GM23248 (cell line): ENCODE results near the gene SERINC3. TPM values are rescaled to one million over a fixed set of nuclear protein-coding genes. Genes with fewer than 3 reads are reported as not detected.
"Not testable (repeated sequence)": the region's sequence is repeated elsewhere in the genome, so short reads cannot be mapped to it uniquely, and the experiment has no call there.

Source experiments
- DNase-seq: peaks from one replicate; pipeline ENCODE4 v3.0.0-alpha.2; 2015
- H2AFZ ChIP-seq: fragments of 200-600 bp; sonication (generic); 2 replicates; pipeline ENCODE4 v1.6.1; 2016; ENCODE audit warnings: antibody characterized with exemption
- H3F3A ChIP-seq: fragments of 200-600 bp; sonication (generic); 2 replicates; pipeline ENCODE4 v1.6.1; 2016; ENCODE audit warnings: mild to moderate bottlenecking, antibody characterized with exemption, mixed run types; ENCODE audit not compliant: insufficient read depth
- H3K27ac ChIP-seq: fragments of 200-600 bp; sonication (generic); 2 replicates; pipeline ENCODE4 v1.5.1; 2016; ENCODE audit warnings: mild to moderate bottlenecking
- H3K27me3 ChIP-seq: fragments of 200-600 bp; sonication (generic); replicated peaks from 2 replicates; pipeline ENCODE4 v1.6.1; 2016; ENCODE audit warnings: mild to moderate bottlenecking; ENCODE audit not compliant: insufficient read depth
- H3K36me3 ChIP-seq: fragments of 200-600 bp; sonication (generic); 2 replicates; pipeline ENCODE4 v1.6.1; 2016; ENCODE audit warnings: low read depth, mild to moderate bottlenecking
- H3K4me1 ChIP-seq: fragments of 200-600 bp; sonication (generic); 2 replicates; pipeline ENCODE4 v1.6.1; 2016; ENCODE audit warnings: mild to moderate bottlenecking; ENCODE audit not compliant: insufficient read depth
- H3K4me2 ChIP-seq: fragments of 200-600 bp; sonication (generic); one replicate; pipeline ENCODE4 v1.6.1; 2016; ENCODE audit warnings: mild to moderate bottlenecking; ENCODE audit not compliant: unreplicated experiment
- H3K4me3 ChIP-seq: fragments of 200-600 bp; sonication (generic); 2 replicates; pipeline ENCODE4 v1.5.1; 2016; ENCODE audit warnings: mild to moderate bottlenecking
- H3K79me2 ChIP-seq: fragments of 200-600 bp; sonication (generic); 2 replicates; pipeline ENCODE4 v1.6.1; 2016; ENCODE audit warnings: mild to moderate bottlenecking; ENCODE audit not compliant: insufficient read depth
- H3K9ac ChIP-seq: fragments of 200-600 bp; sonication (generic); 2 replicates; pipeline ENCODE4 v1.6.1; 2016; ENCODE audit warnings: mild to moderate bottlenecking
- H3K9me2 ChIP-seq: fragments of 200-600 bp; sonication (generic); 2 replicates; pipeline ENCODE4 v1.6.1; 2016; ENCODE audit warnings: mixed run types, mild to moderate bottlenecking, moderate library complexity; ENCODE audit not compliant: insufficient read depth
- H3K9me3 ChIP-seq: fragments of 200-600 bp; sonication (generic); one replicate; pipeline ENCODE4 v1.6.1; 2017; ENCODE audit warnings: low read depth
- H4K20me1 ChIP-seq: fragments of 200-600 bp; sonication (generic); 2 replicates; pipeline ENCODE4 v1.6.0; 2016; ENCODE audit not compliant: insufficient read depth
- EZH2 ChIP-seq: fragments of 200-600 bp; sonication (generic); IDR thresholded peaks from 2 replicates; pipeline ENCODE4 v1.6.1; 2018; ENCODE audit warnings: antibody characterized with exemption, mild to moderate bottlenecking; ENCODE audit not compliant: insufficient read depth, poor library complexity, severe bottlenecking
- EZH2phosphoT487 ChIP-seq: fragments of 200-600 bp; sonication (generic); IDR thresholded peaks from 2 replicates; pipeline ENCODE4 v1.6.1; 2018; ENCODE audit warnings: antibody characterized with exemption, moderate library complexity, mild to moderate bottlenecking, low read depth; ENCODE audit not compliant: insufficient read depth
- WGBS, 2 experiments: methylation state at CpG; one replicate each; pipeline ENCODE4 v1.1.6; 2015 to 2017; ENCODE audit warnings: low lambda C conversion rate in 2 of 2, low coverage in 1 of 2; ENCODE audit errors: missing lambda C conversion rate in 2 of 2; 5-methylcytosine and 5-hydroxymethylcytosine counted together
- in situ Hi-C: fragments of 300-500 bp; cut with MboI; formaldehyde crosslinking; loops from 2 replicates; pipeline ENCODE4 v1.15.0; 2020
- polyA plus RNA-seq: library from polyadenylated mRNA; unstranded; fragments of >200 nt; fragmentation: Nextera tagmentation; extraction: Ambion mirVana; gene quantifications from 2 replicates; pipeline ENCODE4 v1.2.1, GENCODE V29; 2016
- total RNA-seq: library from RNA; depleted of rRNA; stranded (reverse); fragments of >200 nt; shearing (Covaris generic); gene quantifications from 2 replicates; pipeline ENCODE4 v1.2.3, GENCODE V29; 2014

SERINC3 gene
- total and polyA plus RNA-seq, 2 experiments from 2014 or later: 141 to 194 TPM

DNA sequence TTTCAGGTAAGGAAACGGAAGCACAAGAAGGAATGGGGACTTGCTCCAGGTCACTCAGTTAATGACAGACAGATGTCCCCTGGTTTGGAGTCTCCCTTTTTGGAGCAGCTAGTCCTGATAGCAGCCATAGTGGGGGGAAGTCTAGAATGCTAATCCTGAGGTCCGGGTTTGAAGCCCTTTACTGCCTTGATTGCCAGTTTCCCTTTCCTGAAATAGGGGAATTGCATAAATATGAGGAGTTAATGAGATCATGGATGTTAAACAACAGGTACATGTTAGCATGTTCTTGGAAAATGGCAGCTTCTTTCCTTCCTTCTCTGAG, 46.5 kb downstream of the SERINC3 start:
- peak overlapping the region; percentile 93 for H3K9ac ChIP-seq
- no peak for DNase-seq
- H3K9me3 ChIP-seq: no peaks in the 10 kb centered on the region
- 0 to 2% methylated on average over 2 of the region's 2 CpGs for WGBS, 2 experiments
- peak overlapping the region; percentile 90 for H2AFZ ChIP-seq
- H3K4me3 ChIP-seq: peak overlapping the region; percentile 94
- H3K36me3 ChIP-seq: no peaks in the 10 kb centered on the region
- peaks cover 14% of the 10 kb centered on the region for H3K4me1 ChIP-seq
- peaks cover 39% of the 10 kb centered on the region for H3K79me2 ChIP-seq
- peak overlapping the region; percentile 65 for H3K27ac ChIP-seq
- H3K27me3 ChIP-seq: no peaks in the 10 kb centered on the region
- TF ChIP-seq EZH2 (no peak), EZH2phosphoT487 (no peak)
- in situ Hi-C loops: no loop called here
- H4K20me1 ChIP-seq: no peaks in the 10 kb centered on the region
- peak overlapping the region; percentile 94 for H3K4me2 ChIP-seq
- peaks cover 6% of the 10 kb centered on the region; the same call in 1 of the 2 replicates for H3F3A ChIP-seq
- no peaks in the 10 kb centered on the region for H3K9me2 ChIP-seq

DNA sequence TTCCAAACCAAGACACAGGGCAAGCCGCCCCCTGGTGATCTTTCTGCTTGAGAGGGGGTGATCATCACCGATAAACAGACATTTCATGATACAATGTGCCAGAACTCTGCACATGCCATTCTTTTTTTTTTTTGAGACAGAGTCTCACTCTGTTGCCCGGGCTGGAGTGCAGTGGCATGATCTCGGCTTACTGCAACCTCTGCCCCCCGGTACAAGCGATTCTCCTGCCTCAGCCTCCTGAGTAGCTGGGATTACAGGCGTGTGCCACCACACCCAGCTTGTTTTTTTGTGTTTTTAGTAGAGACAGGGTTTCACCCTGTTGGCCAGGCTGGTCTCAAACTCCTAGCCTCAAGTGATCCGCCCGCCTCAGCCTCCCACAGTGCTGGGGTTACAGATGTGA, 49.6 kb downstream of the SERINC3 start:
- H3K27ac ChIP-seq, H3K4me2 ChIP-seq, in situ Hi-C loops, H3K9me3 ChIP-seq, H4K20me1 ChIP-seq, DNase-seq, H3K36me3 ChIP-seq, H3K9ac ChIP-seq, H3K9me2 ChIP-seq, H2AFZ ChIP-seq, H3K27me3 ChIP-seq, H3F3A ChIP-seq, H3K4me3 ChIP-seq: not testable (repeated sequence)
- Histone ChIP-seq H3K4me1 (peaks cover 14% of the 10 kb centered on the region), H3K79me2 (peaks cover 23% of the 10 kb centered on the region)
- 74 to 77% methylated on average over 9 of the region's 9 CpGs for WGBS, 2 experiments

DNA sequence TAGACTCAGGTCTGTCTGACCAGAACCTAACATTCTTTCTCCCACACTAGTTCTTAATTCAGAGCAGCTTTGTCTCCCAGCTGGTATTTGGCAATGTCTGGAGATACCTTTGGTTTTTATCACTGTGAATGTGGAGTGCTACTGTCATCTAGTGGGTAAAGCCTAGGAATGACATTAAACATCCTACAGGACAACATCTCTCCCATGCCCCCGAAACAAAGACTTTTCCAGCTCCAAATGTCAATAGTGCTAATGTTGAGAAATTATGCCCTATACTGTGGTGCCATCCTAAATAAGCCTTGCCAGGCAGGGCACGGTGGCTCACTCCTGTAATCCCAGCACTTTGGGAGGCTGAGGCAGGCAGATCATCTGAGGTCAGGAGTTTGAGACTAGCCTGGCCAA, 50.4 kb downstream of the SERINC3 start:
- Histone ChIP-seq H3K9me2 (no peaks in the 10 kb centered on the region), H4K20me1 (no peaks in the 10 kb centered on the region), H3K27ac (no peak overlapping the region), H3F3A (no peaks in the 10 kb centered on the region), H3K79me2 (peaks cover 15% of the 10 kb centered on the region), H3K4me2 (no peak overlapping the region), H3K4me3 (no peak overlapping the region), H3K4me1 (peaks cover 6% of the 10 kb centered on the region), H2AFZ (no peak overlapping the region), H3K9ac (no peak overlapping the region), H3K36me3 (no peaks in the 10 kb centered on the region), H3K27me3 (no peaks in the 10 kb centered on the region), H3K9me3 (no peaks in the 10 kb centered on the region)
- peak; percentile 78 for DNase-seq
- 50% methylated on average over 2 of the region's 2 CpGs for WGBS, 2 experiments
- TF ChIP-seq EZH2phosphoT487: no peak
- no peak for TF ChIP-seq EZH2
- in situ Hi-C loops: no loop called here

DNA sequence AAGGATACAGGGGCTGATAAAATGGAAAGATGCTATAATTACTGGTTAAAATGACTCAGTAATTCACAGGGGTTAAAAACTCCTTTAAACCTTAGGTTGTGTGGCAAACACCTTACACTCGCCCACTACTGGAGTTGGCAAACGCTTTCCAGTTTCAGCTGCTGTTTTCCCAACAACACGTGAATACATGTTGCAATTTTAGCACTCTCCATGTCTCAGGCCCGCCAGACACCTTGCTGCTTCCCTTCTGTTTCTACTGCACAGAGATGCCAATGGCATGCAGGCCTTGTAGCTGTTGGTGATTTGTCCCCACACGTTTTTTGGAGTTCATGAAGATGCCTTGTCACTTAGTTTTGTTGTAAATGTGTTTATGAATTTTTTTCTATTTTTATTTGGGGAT, 51.5 kb downstream of the SERINC3 start:
- Histone ChIP-seq H3K9ac (no peak overlapping the region), H2AFZ (no peak overlapping the region), H3K27me3 (no peaks in the 10 kb centered on the region), H3K4me1 (0 out of 2 replicates have a peak, but pooled peaks cover 4% of the 10 kb centered on the region), H3K4me3 (no peak overlapping the region), H3K79me2 (peaks cover 4% of the 10 kb centered on the region), H3K9me2 (no peaks in the 10 kb centered on the region), H3F3A (no peaks in the 10 kb centered on the region), H3K27ac (no peak overlapping the region), H3K36me3 (no peaks in the 10 kb centered on the region), H3K4me2 (no peak overlapping the region), H4K20me1 (no peaks in the 10 kb centered on the region), H3K9me3 (no peaks in the 10 kb centered on the region)
- WGBS, 2 experiments: 64 to 71% methylated on average over 5 of the region's 5 CpGs
- no peak for TF ChIP-seq EZH2phosphoT487
- no peak for TF ChIP-seq EZH2
- no peak for DNase-seq
- in situ Hi-C loops: no loop called here

DNA sequence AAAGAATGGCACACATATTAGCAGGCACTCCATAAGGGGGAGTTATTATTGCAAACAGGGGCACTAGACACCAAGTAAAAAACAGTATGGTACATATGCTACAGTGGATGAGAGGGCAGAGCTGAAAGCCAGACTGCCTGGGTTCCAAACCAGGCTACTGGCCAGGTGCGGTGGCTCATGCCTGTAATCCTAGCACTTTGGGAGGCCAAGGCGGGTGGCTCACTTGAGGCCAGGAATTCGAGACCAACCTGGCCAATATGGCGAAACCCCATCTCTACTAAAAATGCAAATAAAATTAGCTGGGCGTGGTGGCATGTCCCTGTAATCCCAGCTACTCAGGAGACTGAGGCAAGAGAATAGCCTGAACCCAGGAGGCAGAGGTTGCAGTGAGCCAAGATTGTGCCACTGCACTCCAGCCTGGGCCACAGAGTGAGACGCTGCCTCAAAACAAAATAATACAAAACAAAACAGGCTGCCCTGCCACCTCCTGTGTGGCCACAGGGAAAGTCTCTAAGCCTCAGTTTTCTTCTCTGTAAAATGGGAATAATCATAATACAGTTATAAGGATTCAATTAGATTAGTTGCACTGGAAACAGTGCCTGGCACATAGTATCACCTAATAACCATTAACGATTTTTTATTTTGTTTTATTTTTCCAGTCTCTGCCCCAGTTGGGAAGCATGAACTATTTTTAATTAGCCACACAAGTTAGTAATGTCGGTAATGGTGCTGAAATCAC, 53.7 kb downstream of the SERINC3 start:
- no peak overlapping the region for H3K9ac ChIP-seq
- H4K20me1 ChIP-seq: no peaks in the 10 kb centered on the region
- H3F3A ChIP-seq: no peaks in the 10 kb centered on the region
- WGBS, 2 experiments: 71 to 72% methylated on average over 8 of the region's 8 CpGs
- 0 out of 2 replicates have a peak, but pooled peaks cover 4% of the 10 kb centered on the region for H3K4me1 ChIP-seq
- no peak overlapping the region for H3K4me2 ChIP-seq
- H3K36me3 ChIP-seq: no peaks in the 10 kb centered on the region
- H3K79me2 ChIP-seq: no peaks in the 10 kb centered on the region
- H3K4me3 ChIP-seq: no peak overlapping the region
- DNase-seq: no peak
- H2AFZ ChIP-seq: no peak overlapping the region
- H3K27me3 ChIP-seq: no peaks in the 10 kb centered on the region
- H3K9me3 ChIP-seq: no peaks in the 10 kb centered on the region
- TF ChIP-seq EZH2phosphoT487: no peak
- in situ Hi-C loops: loop anchor here (10.0 kb wide), 1 partner anchor 353 kb away; no protein-coding TSS in a partner anchor
- no peaks in the 10 kb centered on the region for H3K9me2 ChIP-seq
- no peak overlapping the region for H3K27ac ChIP-seq
